NCI-H748 (cell line): ENCODE data around the gene SLC12A7.

Source experiments
- DNase-seq: peaks from one replicate; lab custom pipeline; 2025; ENCODE audit not compliant: unreplicated experiment; lab: John Stamatoyannopoulos, UW

SLC12A7 gene

DNA sequence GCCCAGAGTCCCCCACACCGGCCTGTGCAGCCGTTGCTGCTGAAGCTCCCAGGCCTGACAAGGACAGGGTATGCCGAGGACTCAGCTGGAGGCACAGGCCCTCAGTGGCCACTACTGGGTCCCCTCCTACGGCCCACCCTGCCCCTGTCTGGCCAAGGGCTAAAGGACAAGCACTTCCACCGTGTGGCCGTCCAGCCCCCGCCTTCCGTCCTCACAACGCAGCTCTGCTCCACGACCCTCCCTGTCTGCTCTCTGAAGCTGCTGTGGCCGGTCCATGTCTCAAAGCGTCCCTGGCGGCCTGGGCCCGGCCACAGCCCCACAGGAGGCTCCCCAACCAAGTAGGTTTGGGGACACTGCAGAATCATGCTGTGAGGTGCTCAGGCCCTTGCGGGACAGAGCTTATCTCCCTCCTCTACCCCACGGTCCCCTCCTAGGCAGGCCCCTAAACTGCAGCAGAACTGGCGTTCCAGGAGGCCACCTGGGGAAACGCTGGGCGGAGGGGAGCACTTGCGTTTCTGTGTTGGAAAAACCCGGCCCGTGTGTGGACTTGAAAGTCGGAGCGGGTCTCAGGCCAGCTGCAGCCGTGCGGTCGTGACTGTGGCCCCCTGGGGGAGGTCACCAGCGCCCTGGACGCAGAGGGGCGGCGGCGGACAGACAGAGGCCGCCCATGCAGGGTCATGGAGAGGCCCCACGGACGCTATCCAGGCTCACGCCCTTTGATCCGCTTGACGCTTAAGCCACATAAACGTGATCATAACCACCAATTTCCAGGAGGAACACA, 57.7 kb downstream of the SLC12A7 start:
- DNase-seq: no peak

DNA sequence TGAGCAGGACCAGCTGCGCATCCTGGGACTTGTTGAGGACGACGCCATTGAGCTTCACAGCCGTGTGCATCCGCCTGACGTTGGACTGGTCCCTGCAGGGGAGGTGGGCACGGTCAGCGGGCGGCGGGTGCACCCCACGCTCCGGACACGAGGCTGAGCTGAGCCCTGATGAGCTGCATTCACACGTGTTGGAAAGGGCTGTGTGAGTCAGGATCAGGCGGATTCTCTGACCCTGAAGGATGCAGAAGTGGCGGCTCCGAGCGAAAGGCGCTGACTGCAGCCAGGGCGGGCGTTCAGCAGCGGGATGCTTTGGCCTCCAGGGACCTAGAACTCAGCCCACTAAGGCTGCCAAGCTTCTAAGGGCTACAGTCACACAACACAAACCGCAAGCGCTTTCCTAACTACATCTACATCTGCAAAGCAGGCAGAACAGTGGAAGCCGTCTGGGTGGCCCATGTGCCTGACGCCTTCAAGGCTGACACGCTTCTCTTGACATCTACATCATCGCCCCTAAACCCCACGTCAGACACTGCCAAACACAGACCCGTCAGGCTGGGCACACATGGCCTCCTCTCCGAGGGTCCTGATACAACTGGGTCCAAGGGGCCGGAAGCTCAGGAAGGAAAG, 58.4 kb downstream of the SLC12A7 start:
- DNase-seq: no peak

DNA sequence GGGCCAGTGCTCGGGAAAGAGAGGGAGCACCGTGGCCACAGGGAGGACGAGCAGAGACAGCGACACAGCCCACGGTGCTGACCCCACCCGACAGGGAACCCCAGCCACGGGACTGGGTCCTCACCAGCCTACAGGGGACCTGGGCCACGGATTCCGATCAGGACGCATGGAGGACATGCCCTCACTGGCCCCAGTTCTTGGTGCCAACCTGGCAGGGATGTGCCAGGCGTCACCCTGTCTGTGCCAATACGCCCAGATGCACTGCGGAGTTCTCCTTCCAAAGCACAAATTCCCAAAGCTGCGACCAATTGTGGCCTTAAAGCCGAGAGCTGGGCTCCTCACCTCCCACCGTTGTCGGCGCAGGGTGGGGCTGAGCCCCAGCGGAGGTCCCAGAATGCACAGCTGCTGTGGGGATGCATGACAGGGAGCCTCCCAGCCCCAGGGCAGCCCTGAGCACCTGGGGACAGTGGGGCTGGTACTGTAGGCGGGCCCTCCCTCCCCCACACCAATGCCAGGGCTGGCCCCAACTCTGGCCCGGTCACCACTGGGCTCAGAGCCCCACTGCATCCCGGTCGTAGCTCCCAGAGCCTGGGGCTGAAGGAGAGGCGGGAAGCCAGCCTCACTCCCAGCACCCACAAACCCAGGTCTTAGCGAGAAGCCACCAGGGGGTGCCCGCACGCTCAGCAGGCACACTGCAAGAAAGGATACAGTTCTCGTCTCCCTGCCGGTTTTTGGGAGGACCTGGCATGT, 59.0 kb downstream of the SLC12A7 start:
- no peak for DNase-seq

DNA sequence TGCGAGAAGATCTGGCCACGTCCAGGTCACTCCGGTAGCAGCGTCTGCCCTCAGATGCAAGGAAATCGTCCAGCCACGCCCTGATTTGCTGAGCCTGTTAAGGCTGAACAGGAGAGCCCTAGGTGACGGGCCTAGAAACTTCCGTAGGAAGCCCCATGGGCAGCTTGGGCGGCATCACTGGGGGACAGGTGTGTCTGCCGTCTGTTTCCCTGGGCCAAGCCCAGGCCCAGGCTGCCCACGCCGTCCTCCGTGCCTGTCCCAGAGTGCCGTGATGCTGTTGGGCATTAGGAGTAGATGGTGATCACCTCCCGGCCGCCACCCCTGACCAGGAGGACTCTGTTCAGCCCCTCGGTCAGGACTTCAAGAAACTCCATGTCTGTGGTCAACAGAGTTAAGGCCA, 59.8 kb downstream of the SLC12A7 start:
- DNase-seq: no peak

DNA sequence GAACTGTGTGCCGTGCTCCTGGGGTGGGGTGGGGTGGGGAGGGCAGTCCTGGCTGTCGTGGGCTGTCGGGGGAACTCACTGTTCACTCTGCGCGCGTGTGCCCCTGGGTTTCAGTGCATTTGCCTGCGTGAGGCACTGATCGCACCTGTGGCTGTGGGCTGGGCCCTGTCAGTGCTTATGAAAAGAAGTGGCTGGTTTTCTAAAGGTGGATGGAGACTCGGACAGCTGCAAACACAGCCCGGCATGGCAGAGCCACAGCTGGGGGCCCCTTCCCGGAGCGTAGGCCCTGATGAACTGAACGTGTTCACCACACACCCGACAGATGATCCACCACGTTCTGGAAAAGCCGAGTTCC, 60.5 kb downstream of the SLC12A7 start:
- DNase-seq: no peak

DNA sequence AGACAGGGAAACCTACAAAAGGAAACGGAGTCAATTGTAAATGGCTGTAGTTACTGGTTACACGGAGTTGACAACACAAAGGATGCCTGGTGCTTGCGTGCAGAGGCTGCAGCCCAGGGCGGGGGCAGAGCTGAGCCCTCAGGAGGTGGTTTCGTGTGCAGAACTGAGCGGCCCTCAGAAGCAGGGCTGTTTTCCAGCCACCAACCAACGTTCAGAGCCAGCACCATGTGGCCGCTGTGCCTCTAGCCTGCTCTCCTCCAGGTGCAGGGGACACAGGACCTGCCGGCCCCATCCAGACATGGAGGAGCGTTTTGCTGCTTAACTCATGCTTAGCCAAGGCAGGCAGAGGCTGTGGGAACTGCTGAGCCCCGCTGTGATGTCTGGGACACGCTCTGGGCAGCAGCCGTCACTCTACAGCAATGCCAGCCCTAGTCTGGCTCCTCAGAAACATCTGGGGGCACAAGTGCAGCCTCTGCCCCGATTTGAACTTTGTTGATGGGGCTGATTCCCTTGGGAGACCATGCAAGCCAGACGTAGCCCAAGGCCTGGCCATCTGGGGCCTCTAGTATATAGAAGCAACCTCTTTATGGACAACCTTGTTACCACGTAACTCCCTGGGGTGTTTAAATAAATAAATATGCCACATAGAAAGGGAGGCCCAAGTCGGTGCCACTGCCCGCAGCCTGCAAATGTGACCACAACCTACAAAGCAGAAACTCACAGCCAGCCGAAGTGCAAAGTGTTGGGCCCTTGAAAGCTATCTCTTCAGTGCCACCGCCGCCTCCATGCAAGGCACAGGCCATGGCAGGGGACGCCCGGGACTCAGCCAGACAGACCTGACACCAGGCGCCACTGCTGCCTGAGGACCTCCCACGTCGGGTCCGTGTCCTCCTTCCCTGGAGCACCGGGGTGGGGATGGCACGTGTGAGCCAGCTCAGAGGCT, 61.2 kb downstream of the SLC12A7 start:
- DNase-seq: no peak

DNA sequence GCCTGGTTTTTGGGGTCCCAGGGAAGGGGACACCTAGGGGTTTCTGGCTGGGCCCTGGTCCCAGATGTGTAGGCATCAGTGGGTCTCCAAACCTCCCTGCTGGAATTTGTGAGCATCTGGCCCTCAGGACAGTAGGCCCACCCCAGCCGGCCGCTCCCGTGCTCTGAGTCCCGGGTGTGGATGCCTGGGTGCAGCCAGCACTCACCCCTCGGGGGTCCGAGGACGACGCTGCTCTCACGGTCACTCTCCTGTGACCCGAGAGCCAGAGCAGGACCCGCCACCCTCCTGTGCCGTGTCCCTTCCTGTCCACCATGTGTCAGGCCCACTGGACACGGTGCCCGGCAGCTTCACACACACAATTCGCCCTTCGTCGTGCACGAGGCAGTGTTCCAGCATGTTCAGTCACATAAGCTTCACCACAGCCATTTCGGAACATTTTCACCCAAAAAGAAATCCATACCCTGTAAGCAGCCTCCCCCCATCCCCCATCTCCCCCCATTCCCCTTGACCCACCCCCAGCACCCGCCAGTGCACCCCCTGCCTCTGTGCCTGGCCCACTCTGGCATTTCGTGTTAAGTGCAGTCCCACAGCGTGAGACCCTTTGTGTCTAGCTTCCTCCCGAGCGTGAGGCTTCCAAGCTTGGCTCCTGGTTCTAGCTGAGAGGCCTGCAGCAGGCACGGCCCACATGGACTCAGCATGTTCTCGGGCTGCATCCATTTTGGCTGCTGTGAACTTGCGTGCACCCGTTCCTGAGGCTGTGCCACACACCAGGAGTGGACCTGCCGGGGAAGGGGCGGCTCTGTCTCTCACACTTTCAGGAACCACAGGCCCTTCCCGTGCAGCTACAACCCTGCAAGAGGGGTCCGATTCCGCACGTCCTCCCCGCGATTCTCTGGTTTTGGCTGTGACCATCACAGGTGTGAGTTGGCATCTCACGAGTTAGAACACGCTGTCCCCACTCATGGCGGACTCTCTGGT, 62.7 kb downstream of the SLC12A7 start:
- no peak for DNase-seq

DNA sequence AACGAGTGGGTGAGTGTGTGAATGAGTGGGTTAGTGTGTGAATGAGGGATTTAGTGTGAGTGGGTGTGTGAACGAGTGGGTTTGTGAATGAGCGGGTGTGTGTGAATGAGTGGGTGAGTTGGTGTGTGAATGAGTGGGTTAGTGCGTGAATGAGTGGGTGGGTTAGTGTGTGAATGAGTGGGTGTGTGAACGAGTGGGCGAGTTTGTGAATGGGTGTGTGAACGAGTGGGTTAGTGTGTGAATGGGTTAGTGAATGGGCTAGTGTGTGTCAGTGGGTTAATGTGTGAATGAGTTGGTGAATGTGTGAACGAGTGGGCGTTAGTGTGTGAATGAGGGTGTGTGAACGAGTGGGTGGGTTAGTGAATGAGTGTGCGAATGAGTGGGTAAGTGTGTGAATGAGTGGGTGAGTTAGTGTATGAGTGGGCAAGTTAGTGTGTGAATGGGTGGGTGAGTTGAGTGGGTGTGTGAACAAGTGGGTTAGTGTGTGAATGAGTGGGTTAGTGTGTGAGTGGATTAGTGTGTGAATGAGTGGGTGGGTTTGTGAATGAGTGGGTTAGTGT, 63.6 kb downstream of the SLC12A7 start:
- DNase-seq: no peak

DNA sequence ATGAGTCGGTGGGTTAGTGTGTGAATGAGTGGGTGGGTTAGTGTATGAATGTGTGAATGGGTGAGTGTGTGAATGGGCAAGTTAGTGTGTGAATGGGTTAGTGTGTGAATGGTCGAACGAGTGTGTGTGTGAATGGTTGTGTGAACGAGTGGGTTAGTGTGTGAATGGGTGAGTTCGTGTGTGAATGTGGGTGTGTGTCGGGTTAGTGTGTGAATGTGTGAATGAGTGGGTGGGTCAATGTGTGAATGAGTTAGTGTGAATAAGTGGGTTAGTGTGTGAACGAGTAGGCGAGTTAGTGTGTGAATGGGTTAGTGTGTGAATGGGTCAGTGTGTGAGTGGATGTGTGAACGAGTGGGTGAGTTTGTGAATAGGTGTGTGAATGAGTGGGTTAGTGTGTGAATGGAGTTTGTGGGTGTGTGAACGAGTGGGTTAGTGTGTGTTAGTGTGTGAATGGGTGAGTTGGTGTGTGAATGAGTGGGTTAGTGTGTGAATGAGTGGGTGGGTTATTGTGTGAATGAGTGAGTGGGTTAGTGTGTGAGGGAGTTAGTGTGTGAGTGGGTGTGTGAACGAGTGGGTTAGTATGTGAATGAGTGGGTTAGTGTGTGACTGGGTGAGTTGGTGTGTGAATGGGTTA, 64.4 kb downstream of the SLC12A7 start:
- DNase-seq: no peak

DNA sequence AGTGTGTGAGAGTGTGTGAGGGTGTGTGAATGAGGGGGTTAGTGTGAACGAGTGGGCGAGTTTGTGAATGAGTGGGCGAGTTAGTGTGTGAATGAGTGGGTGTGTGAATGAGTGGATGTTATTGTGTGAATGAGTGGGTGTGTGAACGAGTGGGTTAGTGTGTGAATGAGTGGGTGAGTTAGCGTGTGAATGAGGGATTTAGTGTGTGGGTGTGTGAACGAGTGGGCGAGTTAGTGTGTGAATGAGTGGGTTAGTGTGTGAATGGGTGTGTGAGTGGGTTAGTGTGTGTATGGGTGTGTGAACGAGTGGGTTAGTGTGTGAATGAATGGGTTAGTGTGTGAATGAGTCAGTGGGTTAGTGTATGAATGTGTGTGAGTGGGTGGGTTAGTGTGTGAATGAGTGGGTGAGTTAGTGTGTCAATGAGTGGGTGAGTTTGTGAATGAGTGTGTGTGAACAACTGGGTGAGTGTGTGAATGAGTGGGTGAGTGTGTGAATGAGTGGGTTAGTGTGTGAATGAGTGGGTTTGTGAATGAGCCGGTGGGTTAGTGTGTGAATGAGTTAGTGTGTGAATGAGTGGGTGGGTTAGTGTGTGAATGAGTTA, 65.8 kb downstream of the SLC12A7 start:
- DNase-seq: no peak

DNA sequence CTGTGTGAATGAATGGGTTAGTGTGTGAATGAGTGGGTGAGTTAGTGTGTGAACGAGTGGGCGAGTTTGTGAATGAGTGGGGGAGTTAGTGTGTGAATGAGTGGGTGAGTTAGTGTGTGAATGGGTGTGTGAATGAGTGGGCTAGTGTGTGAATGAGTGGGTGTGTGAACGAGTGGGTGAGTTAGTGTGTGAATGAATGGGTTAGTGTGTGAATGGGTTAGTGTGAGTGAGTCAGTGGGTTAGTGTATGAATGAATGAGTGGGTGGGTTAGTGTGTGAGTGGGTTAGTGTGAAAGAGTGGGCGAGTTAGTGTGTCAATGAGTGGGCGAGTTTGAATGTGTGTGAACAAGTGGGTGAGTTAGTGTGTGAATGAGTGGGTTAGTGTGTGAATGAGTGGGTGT, 67.7 kb downstream of the SLC12A7 start:
- DNase-seq: no peak

DNA sequence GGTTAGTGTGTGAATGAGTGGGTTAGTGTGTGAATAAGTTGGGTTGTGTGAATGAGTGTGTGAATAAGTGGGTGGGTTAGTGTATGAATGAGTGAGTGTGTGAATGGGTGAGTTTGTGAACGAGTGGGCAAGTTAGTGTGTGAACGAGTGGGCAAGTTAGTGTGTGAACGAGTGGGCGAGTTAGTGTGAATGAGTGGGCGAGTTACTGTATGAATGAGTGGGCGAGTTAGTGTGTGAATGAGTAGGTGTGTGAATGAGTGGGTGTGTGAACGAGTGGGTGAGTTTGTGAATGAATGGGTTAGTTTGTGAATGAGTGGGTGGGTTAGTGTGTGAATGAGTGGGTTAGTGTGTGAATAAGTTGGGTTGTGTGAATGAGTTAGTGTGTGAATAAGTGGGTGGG, 68.5 kb downstream of the SLC12A7 start:
- no peak for DNase-seq

DNA sequence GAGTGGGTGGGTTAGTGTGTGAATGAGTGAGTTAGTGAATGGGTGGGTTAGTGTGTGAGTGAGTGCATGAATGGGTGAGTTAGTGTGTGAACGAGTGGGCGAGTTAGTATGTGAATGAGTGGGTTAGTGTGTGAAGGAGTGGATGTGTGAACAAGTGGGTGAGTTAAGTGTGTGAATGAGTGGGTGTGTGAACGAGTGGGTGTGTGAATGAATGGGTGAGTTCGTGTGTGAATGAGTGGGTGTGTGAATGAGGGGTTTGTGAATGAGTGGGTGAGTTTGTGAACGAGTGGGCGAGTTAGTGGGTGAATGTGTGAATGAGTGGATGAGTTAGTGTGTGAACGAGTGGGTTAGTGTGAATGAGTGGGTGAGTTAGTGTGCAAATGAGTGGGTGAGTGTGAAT, 69.2 kb downstream of the SLC12A7 start:
- no peak for DNase-seq

DNA sequence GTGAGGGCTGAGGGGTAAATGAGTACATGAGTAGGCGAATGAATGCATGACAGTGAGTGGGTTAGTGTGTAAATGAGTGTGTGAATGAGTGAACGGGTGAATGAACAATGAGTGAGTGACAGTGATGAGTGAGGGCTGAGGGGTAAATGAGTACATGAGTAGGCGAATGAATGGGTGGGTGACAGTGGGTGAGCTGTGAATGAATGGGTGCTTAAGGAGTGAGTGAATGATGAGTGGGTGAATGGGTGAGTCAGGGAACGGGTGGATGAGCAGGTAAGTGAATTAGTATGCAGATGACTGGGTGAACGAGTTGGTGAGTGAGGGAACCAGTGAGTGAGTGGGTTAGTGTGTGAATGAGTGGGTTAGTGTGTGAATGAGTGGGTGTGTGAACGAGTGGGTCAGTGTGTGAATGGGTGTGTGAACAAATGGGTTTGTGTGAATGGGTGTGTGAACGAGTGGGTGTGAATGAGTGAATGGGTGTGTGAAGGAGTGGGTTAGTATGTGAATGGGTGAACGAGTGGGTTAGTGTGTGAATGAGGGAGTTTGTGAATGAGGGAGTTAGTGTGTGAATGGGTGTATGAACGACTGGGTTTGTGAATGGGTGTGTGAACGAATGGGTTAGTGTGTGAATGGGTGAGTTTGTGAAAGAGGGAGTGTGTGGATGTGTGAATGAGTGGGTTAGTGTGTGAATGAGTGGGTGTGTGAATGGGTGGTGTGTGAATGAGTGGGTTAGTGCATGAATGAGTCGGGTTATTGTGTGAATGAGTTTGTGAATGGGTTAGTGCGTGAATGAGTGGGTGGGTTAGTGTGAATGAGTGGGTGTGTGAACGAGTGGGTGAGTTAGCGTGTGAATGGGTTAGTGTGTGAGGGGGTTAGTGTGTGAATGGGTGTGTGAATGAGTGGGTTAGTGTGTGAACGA, 70.4 kb downstream of the SLC12A7 start:
- no peak for DNase-seq

DNA sequence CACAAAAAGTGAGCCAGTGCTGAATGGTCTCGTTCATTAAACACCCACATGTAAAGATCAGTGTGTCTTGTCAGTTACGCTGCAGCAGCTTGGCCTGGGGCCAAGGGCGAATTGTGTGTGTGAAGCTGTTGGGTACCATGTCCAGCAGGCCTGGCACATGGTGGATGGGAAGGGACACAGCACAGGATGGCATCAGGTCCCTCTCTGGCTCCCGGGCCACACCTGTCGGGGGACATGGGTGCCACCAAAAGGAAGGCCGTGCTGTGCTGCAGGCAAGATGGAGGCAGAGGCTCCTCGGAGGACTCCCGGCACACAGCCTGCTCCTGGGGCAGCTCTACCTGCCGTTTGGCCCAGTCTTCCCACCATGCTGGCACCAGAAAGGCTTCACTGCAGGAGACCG, 71.3 kb downstream of the SLC12A7 start:
- no peak for DNase-seq

DNA sequence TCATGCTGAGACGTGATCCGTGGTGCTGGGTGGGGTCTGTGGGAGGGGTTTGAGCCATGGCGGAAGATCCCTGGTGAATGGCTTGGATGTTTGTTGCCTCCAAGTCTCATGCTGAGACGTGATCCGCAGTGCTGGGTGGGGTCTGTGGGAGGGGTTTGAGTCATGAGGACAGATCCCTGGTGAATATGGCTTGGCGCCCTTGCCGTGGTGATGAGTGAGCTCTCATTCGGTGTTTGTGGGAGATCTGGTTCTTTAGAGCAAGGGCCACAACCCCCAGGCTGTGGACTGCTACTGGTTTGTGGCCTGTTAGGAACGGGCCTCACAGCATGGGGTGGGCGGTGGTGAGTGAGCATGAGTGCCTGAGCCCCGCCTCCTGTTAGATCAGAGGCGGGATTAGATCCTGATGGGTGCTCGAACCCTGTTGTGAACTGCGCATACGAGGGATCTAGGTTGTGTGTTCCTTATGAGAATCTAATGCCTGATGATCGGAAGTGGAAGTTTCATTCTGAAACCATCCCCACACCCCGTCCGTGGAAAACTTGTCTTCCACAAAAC, 72.1 kb downstream of the SLC12A7 start:
- no peak for DNase-seq

DNA sequence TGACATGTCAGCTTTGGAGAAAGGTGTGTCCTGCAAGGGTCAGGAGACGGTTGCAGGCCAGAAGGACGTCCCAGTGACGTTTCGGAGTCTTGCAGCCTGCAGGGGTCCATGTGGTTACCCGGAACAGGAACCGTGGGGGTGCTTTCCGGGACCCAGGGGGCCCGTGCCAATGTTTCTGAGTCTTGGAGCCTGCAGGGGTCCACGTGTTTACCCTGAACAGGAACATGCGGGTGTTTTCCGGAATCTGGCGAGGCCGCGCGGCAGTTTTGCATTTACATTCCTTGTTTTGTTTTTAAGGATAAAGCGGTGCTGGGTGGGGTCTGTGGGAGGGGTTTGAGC, 72.7 kb downstream of the SLC12A7 start:
- no peak for DNase-seq
